ENCODE data around the gene OR9I1.
A peak's percentile ranks its signal among the peaks of the same experiment; 100 is the strongest.

OR9I1 gene

DNA sequence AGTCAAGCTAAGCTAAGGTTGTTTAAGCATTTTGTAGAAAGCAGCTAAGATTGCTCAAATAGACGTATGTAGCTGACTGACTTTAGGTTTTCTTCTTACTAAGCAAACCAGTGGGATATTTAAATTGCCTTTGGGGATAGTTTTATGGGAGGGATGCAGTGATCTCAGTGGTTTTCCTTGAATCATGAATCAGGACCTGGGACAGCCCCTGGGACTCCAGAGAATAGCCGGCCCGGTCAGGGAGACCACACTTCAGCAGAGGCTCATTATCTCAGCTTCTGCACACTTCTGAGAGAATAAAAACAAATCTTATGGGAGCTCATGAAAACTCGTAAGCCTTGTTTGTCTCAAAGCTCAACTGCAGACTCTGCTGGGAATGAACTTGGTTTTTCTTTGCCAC is at the start of gene OR9I1:
TSS of gene OR9I1 (minus strand) at position 62 of the 400 bp plus-strand sequence. CDS start 6,086 bp downstream, outside the sequence.
- DNase-seq (ENCODE audit: low spot score) = peak; percentile 5

- DNase-seq (ENCODE audit: low spot score) = no peak
Measured at GRCh38 chr11:58165504-58166106, 40.3 kb upstream of the OR9I1 start.

DNA sequence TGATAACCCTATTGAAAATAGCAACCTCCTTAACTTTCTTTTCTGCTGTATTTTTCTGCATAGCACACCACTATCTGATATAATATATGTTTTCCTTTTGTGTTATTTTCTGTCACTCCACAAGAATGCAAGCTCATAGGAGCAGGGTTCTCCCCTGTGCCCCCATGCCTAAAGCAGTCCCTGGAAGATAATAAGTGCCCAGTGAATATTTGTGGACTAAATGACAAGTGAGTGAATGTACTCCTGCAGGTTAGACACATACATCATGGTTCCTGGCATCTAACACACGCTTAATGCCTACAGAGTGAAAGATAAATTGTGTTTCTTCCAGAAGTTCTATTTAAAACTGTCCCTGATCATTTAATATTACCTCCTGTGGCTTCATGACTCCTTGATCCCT is 39.7 kb upstream of the OR9I1 start:
- DNase-seq (ENCODE audit: low spot score) = no peak

DNA sequence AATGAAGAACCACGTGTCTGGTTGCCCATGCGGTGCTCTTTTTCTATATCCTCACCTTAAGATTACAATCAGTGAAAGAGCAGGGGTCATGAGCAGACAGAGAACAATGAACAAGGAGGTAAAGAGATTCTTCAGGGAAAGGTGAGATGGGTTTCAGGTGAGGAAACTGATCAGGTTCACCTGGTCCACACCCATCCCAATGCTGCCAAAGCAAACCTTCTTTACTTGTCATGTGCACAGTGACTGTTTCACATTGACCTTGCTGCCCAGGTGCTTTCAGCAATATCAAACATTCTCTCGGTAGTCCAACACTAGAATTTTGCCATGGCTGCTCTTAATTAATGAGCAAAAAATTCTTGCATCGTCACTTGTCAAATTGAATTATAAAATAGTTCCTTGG is 39.1 kb upstream of the OR9I1 start:
- no peak for DNase-seq (ENCODE audit: low spot score)

GRCh38 chr11:58152781-58153180 is 27.5 kb upstream of the OR9I1 start:
- DNase-seq (ENCODE audit: low spot score) = no peak

- no peak for DNase-seq (ENCODE audit: low spot score)
Measured at GRCh38 chr11:58142761-58143160, 17.4 kb upstream of the OR9I1 start.

GRCh38 chr11:58135171-58135570 is 9.8 kb upstream of the OR9I1 start:
- DNase-seq (ENCODE audit: low spot score) = no peak

GRCh38 chr11:58134151-58134550 is 8.8 kb upstream of the OR9I1 start:
- DNase-seq (ENCODE audit: low spot score) = peak; percentile 3

DNA sequence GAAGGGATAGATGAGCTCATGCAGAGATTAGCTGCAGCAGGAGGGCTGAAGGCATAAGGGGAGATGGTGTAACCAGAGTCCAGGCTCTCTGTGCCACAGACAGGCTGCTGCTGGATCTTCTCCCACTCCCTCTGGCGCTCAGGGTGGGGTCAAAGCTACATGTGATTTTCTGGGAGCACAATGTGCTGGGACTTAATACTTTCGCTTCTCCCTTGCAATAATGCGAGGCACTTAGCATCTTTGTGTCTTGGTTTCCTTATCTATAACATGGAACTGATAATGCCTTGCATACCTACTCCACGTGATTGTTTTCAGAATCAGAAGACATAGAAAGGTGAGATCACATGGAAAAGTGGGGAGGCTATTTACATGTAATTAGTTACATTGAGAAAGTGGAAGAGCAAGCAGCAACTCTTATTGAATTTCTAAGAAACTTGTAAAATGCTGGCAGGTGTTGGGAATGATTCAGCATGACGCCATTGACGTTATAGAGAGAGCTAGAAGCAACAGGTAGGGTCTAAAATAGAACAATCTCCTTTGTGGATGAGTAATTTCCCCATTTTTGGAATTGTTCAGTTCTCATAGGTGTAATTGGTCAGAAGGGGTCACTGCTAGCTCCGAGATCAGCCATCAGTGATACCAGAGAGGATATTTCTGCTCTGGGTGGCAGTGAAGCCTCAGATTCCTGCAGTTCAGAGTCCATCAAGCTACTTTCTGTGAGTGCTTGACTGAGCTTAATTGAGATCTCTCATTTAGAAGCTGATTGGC is 8.2 kb upstream of the OR9I1 start:
- DNase-seq (ENCODE audit: low spot score) = no peak

DNA sequence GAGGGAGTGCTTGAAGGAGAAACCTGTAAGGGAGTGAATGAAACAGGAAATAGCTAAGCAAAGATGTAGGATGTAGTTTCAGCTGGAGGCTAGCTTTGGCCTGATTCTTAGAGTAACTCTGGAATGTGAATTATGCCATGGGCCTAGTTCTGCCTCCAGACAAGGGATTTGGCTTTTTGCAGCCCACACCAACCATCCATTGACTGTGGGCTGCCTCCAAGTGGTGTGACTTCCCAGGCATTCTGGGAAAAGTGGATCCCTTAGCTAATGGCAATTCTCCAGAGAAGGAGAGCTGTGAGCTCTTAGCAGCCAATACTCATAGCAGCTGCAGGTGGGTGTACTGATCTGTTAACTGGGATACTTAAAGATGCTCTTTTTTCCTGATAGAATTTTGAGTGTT is 2.0 kb upstream of the OR9I1 start:
- DNase-seq (ENCODE audit: low spot score) = peak; percentile 9

DNA sequence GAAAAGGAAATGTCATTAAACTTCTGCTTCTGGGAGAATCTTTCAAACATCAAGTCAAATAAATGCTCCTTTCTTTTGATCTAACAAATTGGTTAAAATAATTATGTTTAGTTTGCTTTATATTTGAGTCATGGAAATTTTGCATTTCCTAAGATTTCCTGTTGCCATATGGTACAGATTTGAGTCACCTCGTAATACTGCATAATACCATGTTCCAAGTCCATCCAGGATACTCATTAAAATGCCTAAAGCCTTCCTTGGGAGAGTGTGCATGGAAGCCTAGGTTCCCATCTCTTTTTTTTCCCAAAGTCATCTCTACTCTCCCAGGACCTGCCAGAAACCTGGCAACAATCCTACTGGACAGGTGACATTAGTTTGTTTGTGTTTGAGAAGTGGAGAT is 4.2 kb downstream of the OR9I1 start:
- DNase-seq (ENCODE audit: low spot score) = no peak

DNA sequence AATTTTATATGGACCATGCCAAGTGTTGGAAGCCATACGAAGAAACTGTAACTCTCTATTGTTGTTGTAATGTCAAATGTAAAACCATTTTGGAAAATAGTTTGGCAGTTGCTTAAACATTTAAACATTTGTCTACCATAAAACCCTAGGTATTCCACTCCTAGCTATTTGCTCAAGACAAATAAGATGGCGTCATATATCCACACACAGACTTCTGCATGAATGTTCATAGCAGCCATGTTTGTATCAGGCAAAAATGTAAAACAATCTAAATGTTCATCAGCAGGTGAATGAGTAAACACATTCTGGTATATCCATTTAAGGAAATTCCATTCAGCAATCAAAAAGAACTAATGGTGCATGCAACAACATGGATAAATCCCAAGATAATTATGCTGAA is 27.9 kb downstream of the OR9I1 start:
- DNase-seq (ENCODE audit: low spot score) = no peak

- DNase-seq (ENCODE audit: low spot score) = no peak
Measured at GRCh38 chr11:58086528-58086927, 38.8 kb downstream of the OR9I1 start.

- no peak for DNase-seq (ENCODE audit: low spot score)
Measured at GRCh38 chr11:58075781-58076180, 49.5 kb downstream of the OR9I1 start.

GRCh38 chr11:58070585-58070984 is 54.7 kb downstream of the OR9I1 start:
- no peak for DNase-seq (ENCODE audit: low spot score)

DNA sequence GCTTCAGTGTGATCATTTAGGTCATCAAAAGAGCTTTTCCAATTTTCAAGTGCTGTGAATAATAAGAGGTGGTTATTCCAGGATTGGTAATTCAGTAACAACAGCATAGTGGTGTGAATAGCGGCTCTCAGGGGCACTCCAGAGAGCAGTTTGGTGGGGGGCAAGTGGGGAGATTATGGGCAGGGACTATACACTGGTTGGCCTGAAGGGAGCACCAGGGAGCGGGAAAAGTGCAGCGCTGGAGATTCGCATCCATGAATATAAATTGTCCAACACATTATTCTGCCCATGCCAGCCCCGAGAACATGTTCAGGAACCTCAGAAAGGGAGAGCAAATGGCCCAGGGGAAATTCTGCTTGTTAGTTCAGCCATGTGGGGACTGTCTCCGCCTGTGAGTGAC is 56.7 kb downstream of the OR9I1 start:
- DNase-seq (ENCODE audit: low spot score) = no peak

GRCh38 chr11:58067685-58068084 is 57.6 kb downstream of the OR9I1 start:
- no peak for DNase-seq (ENCODE audit: low spot score)
